Esophagus muscularis mucosa (tissue), 4 donors: ENCODE results near the gene PCNX2. TPM values are rescaled to one million over a fixed set of nuclear protein-coding genes. Genes with fewer than 3 reads are reported as not detected.
A peak's percentile ranks its signal among the peaks of the same experiment; 100 is the strongest.

Source experiments
- DNase-seq: peaks from one replicate; pipeline ENCODE4 v3.0.0-alpha.2; 2017; ENCODE audit errors: extremely low spot score
- H3K27ac ChIP-seq, 4 donors: fragments of 200-600 bp; sonication (generic); replicated peaks in 1 of 4; 1 replicate in 3 of 4; 2 replicates in 1 of 4; pipeline ENCODE4 v1.5.1; 2016 to 2019; ENCODE audit warnings: mild to moderate bottlenecking in 1 of 4
- H3K27me3 ChIP-seq, 4 donors: fragments of 200-600 bp; sonication (generic); one replicate each; pipeline versions ENCODE4 v1.5.1 to v1.6.0; 2016 to 2019
- H3K36me3 ChIP-seq, 4 donors: fragments of 200-600 bp; sonication (generic); one replicate each; pipeline ENCODE4 v1.5.1; 2016 to 2019
- H3K4me1 ChIP-seq, 4 donors: fragments of 200-600 bp; sonication (generic); one replicate each; pipeline ENCODE4 v1.5.1; 2016 to 2019
- H3K4me3 ChIP-seq, 4 donors: fragments of 200-600 bp; sonication (generic); 1 replicate in 2 of 4; 2 replicates in 2 of 4; pipeline ENCODE4 v1.5.1; 2016 to 2019; ENCODE audit warnings: mild to moderate bottlenecking in 4 of 4, moderate library complexity in 1 of 4
- H3K9me3 ChIP-seq, 4 donors: fragments of 200-600 bp; sonication (generic); 1 replicate in 3 of 4; 2 replicates in 1 of 4; pipeline ENCODE4 v1.5.1; 2016 to 2019
- CTCF ChIP-seq, 3 experiments: fragments of 200-600 bp in 2 of 3; fragments of 450-650 bp in 1 of 3; sonication (generic) in 2 of 3; IDR thresholded peaks; one replicate each; pipeline ENCODE4 v1.5.1; 2017 to 2019; ENCODE audit warnings: antibody characterized with exemption in 3 of 3, mild to moderate bottlenecking in 2 of 3, moderate library complexity in 1 of 3
- EP300 ChIP-seq: sonication (generic); formaldehyde crosslinking; IDR thresholded peaks from one replicate; pipeline ENCODE4 v1.6.1; 2017; ENCODE audit warnings: antibody characterized with exemption
- POLR2A ChIP-seq: fragments of 450-650 bp; IDR thresholded peaks from one replicate; pipeline ENCODE4 v1.6.1; 2017; ENCODE audit warnings: antibody characterized with exemption, moderate library complexity, mild to moderate bottlenecking, low read depth
- POLR2AphosphoS5 ChIP-seq, 2 donors: sonication (generic); formaldehyde crosslinking; IDR thresholded peaks; one replicate each; pipeline ENCODE4 v1.6.1; 2017; ENCODE audit warnings: antibody characterized with exemption in 2 of 2
- WGBS: methylation state at CpG from one replicate; pipeline ENCODE4 v1.1.5; 2018; 5-methylcytosine and 5-hydroxymethylcytosine counted together
- intact Hi-C: fragments of 100-400 bp; cut with DNase I; formaldehyde crosslinking; loops from one replicate; pipeline ENCODE4 v1.15.1; 2023
- total RNA-seq, 4 donors: library from RNA; depleted of rRNA; stranded (reverse); fragments of >200 nt; gene quantifications; one replicate each; pipeline versions ENCODE4 v1.1.0 to v1.2.1, GENCODE V29; 2016

Gene PCNX2
- total RNA-seq, 4 donors from 2014 or later: 5.7 to 23.3 (median 7.9) TPM

- WGBS: 52% methylated on average over 2 of the region's 2 CpGs
- intact Hi-C loops: no loop called here
- H3K9me3 ChIP-seq: no peaks in the 10 kb centered on the region
- H3K27me3 ChIP-seq: no peaks in the 10 kb centered on the region
- H3K4me3 ChIP-seq: no peak overlapping the region
- no peaks in the 10 kb centered on the region for H3K36me3 ChIP-seq
- no peak for DNase-seq
- H3K4me1 ChIP-seq: peaks cover 0 to 28% (median 26%) of the 10 kb centered on the region in 4 donors
- no peak overlapping the region for H3K27ac ChIP-seq
- TF ChIP-seq EP300 (no peak), CTCF (IDR thresholded peaks at IDR 0.05) (no peak)
Observed at GRCh38 chr1:233094269-233094668, 201.3 kb downstream of the PCNX2 start.

GRCh38 chr1:233090746-233091494, 204.6 kb downstream of the PCNX2 start:
- 80% methylated on average over 7 of the region's 7 CpGs for whole genome bisulfite sequencing
- TF ChIP-seq EP300 (no peak), POLR2A (no peak), CTCF (IDR thresholded peaks at IDR 0.05) (no peak), POLR2AphosphoS5 (IDR thresholded peaks at IDR 0.05) (no peak)
- Histone ChIP-seq H3K4me1 (peaks cover 6 to 14% (median 10%) of the 10 kb centered on the region in 4 donors), H3K9me3 (no peaks in the 10 kb centered on the region), H3K27ac (no peak overlapping the region), H3K4me3 (no peak overlapping the region), H3K27me3 (no peaks in the 10 kb centered on the region), H3K36me3 (no peaks in the 10 kb centered on the region)
- intact Hi-C loops: no loop called here
- peak; percentile 45 for DNase-seq

- no peaks in the 10 kb centered on the region for H3K36me3 ChIP-seq
- H3K4me1 ChIP-seq: peaks cover 5 to 7% (median 6%) of the 10 kb centered on the region in 4 donors
- H3K27me3 ChIP-seq: no peaks in the 10 kb centered on the region
- H3K9me3 ChIP-seq: no peaks in the 10 kb centered on the region
- intact Hi-C loops: no loop called here
- TF ChIP-seq POLR2AphosphoS5 (IDR thresholded peaks at IDR 0.05): no peak
- no peak for TF ChIP-seq POLR2A
- no peak for TF ChIP-seq EP300
- no peak for TF ChIP-seq CTCF (IDR thresholded peaks at IDR 0.05)
- H3K4me3 ChIP-seq: no peak overlapping the region
- DNase-seq: no peak
- WGBS: 100% methylated on average over 3 of the region's 3 CpGs
- no peak overlapping the region for H3K27ac ChIP-seq
Observed at GRCh38 chr1:233089251-233089650, 206.3 kb downstream of the PCNX2 start.

GRCh38 chr1:233088613-233089012, 206.9 kb downstream of the PCNX2 start:
- H3K36me3 ChIP-seq: no peaks in the 10 kb centered on the region
- H3K27ac ChIP-seq: no peak overlapping the region
- DNase-seq: peak; percentile 66
- H3K4me3 ChIP-seq: no peak overlapping the region
- TF ChIP-seq EP300: no peak
- TF ChIP-seq CTCF (IDR thresholded peaks at IDR 0.05): no peak
- TF ChIP-seq POLR2A: no peak
- no peak for TF ChIP-seq POLR2AphosphoS5 (IDR thresholded peaks at IDR 0.05)
- no peaks in the 10 kb centered on the region for H3K9me3 ChIP-seq
- intact Hi-C loops: no loop called here
- H3K27me3 ChIP-seq: no peaks in the 10 kb centered on the region
- peaks cover 0 to 6% (median under 1%) of the 10 kb centered on the region in 4 donors for H3K4me1 ChIP-seq
- WGBS: 93% methylated on average over 6 of the region's 6 CpGs
